ENCODE results near the gene NLRC5.
"Not testable (repeated sequence)": the region's sequence is repeated elsewhere in the genome, so short reads cannot be mapped to it uniquely, and the experiment has no call there.

NLRC5 gene

GRCh38 chr16:56985288-56985961 is 3.9 kb upstream of the NLRC5 start:
- H3K9ac ChIP-seq (ENCODE audit: low read length in 2 of 2), result no peak overlapping the region
- H3K27ac ChIP-seq (ENCODE audit: low read length), result no peak overlapping the region
- no peak overlapping the region for H3K4me3 ChIP-seq (ENCODE audit: low read length in 2 of 2)
- H3K36me3 ChIP-seq (ENCODE audit: control insufficient read depth in 2 of 2, insufficient read depth in 2 of 2, low read length in 2 of 2), result no peaks in the 10 kb centered on the region
- H3K27me3 ChIP-seq (ENCODE audit: control insufficient read depth in 1 of 2, insufficient read depth in 2 of 2, low read length in 2 of 2), result no peaks in the 10 kb centered on the region
- H3K9me3 ChIP-seq (ENCODE audit: control insufficient read depth in 2 of 2, low read length in 2 of 2), result no peaks in the 10 kb centered on the region
- H3K4me1 ChIP-seq (ENCODE audit: control insufficient read depth, insufficient read depth, low read length), result peaks cover 22% of the 10 kb centered on the region

DNA sequence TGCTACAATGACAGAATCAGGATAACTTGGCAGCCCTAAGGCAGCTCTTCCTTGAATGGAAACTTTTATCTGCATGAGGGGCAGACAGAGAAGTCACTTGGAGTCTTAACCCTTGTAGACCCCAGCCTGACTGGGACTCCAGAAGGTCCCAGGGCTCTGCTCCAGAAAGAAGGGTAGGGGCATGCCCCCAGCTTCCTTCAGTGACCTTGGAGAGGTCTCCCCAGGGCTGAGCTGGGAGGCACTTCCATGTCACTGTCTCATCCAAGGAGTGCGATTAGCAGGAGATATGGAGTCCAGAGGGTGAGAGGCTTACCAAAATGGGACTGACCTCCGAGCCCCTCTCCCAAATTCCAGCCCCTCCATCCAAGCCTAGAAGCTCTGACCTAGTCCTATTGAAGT is 3.4 kb upstream of the NLRC5 start:
- no peaks in the 10 kb centered on the region for H3K36me3 ChIP-seq (ENCODE audit: control insufficient read depth in 2 of 2, insufficient read depth in 2 of 2, low read length in 2 of 2)
- H3K27me3 ChIP-seq (ENCODE audit: control insufficient read depth in 1 of 2, insufficient read depth in 2 of 2, low read length in 2 of 2), result no peaks in the 10 kb centered on the region
- H3K4me1 ChIP-seq (ENCODE audit: control insufficient read depth, insufficient read depth, low read length), result peaks cover 26% of the 10 kb centered on the region
- no peak overlapping the region for H3K4me3 ChIP-seq (ENCODE audit: low read length in 2 of 2)
- H3K27ac ChIP-seq (ENCODE audit: low read length), result no peak overlapping the region
- H3K9ac ChIP-seq (ENCODE audit: low read length in 2 of 2), result no peak overlapping the region
- no peaks in the 10 kb centered on the region for H3K9me3 ChIP-seq (ENCODE audit: control insufficient read depth in 2 of 2, low read length in 2 of 2)

GRCh38 chr16:56986361-56986760 is 3.0 kb upstream of the NLRC5 start:
- Histone ChIP-seq H3K27ac (ENCODE audit: low read length) (no peak overlapping the region), H3K9me3 (ENCODE audit: control insufficient read depth in 2 of 2, low read length in 2 of 2) (no peaks in the 10 kb centered on the region), H3K4me3 (ENCODE audit: low read length in 2 of 2) (no peak overlapping the region), H3K9ac (ENCODE audit: low read length in 2 of 2) (no peak overlapping the region), H3K36me3 (ENCODE audit: control insufficient read depth in 2 of 2, insufficient read depth in 2 of 2, low read length in 2 of 2) (no peaks in the 10 kb centered on the region), H3K4me1 (ENCODE audit: control insufficient read depth, insufficient read depth, low read length) (peaks cover 26% of the 10 kb centered on the region), H3K27me3 (ENCODE audit: control insufficient read depth in 1 of 2, insufficient read depth in 2 of 2, low read length in 2 of 2) (no peaks in the 10 kb centered on the region)

DNA sequence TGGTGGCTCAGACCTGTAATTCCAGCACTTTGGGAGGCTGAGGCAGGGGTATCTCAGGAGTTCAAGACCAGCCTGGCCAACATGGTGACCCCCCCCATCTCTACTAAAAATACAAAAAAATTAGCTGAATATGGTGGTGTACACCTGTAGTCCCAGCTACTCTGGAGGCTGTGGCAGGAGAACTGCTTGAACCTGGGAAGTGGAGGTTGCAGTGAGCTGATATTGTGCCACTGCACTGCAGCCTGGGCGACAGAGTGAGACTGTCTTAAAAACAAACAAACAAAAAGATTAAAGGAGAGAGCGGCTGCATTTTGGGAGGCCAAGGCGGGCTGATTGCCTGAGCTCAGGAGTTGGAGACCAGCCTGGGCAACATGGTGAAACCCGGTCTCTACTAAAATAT is 2.4 kb upstream of the NLRC5 start:
- H3K27ac ChIP-seq (ENCODE audit: low read length); H3K36me3 ChIP-seq (ENCODE audit: control insufficient read depth in 2 of 2, insufficient read depth in 2 of 2, low read length in 2 of 2); H3K9me3 ChIP-seq (ENCODE audit: control insufficient read depth in 2 of 2, low read length in 2 of 2); H3K27me3 ChIP-seq (ENCODE audit: control insufficient read depth in 1 of 2, insufficient read depth in 2 of 2, low read length in 2 of 2); H3K4me3 ChIP-seq (ENCODE audit: low read length in 2 of 2); H3K9ac ChIP-seq (ENCODE audit: low read length in 2 of 2): not testable (repeated sequence)
- peaks cover 28% of the 10 kb centered on the region for H3K4me1 ChIP-seq (ENCODE audit: control insufficient read depth, insufficient read depth, low read length)

DNA sequence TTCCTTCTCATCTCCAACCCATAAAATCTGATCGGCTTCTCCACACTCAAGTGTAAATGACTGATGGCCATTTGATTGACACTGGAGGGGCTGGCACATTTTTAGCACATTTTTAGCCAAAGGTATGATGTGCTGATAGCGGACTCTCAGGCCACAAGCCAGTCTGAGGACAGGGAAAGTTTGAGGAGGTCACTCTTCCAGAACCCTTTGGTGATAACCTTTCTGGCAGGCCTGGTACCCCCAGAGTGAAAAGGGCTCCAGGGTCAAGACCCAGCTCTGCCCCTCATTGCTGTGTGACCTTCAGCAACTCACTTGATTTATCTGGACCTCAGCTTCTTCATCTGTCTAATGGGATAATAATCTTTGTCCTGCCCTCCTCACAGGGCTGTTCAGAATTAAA is 1.7 kb upstream of the NLRC5 start:
- no peaks in the 10 kb centered on the region for H3K27me3 ChIP-seq (ENCODE audit: control insufficient read depth in 1 of 2, insufficient read depth in 2 of 2, low read length in 2 of 2)
- no peak overlapping the region for H3K9ac ChIP-seq (ENCODE audit: low read length in 2 of 2)
- H3K36me3 ChIP-seq (ENCODE audit: control insufficient read depth in 2 of 2, insufficient read depth in 2 of 2, low read length in 2 of 2), result no peaks in the 10 kb centered on the region
- H3K9me3 ChIP-seq (ENCODE audit: control insufficient read depth in 2 of 2, low read length in 2 of 2), result no peaks in the 10 kb centered on the region
- no peak overlapping the region for H3K4me3 ChIP-seq (ENCODE audit: low read length in 2 of 2)
- peaks cover 30% of the 10 kb centered on the region for H3K4me1 ChIP-seq (ENCODE audit: control insufficient read depth, insufficient read depth, low read length)
- H3K27ac ChIP-seq (ENCODE audit: low read length), result no peak overlapping the region

DNA sequence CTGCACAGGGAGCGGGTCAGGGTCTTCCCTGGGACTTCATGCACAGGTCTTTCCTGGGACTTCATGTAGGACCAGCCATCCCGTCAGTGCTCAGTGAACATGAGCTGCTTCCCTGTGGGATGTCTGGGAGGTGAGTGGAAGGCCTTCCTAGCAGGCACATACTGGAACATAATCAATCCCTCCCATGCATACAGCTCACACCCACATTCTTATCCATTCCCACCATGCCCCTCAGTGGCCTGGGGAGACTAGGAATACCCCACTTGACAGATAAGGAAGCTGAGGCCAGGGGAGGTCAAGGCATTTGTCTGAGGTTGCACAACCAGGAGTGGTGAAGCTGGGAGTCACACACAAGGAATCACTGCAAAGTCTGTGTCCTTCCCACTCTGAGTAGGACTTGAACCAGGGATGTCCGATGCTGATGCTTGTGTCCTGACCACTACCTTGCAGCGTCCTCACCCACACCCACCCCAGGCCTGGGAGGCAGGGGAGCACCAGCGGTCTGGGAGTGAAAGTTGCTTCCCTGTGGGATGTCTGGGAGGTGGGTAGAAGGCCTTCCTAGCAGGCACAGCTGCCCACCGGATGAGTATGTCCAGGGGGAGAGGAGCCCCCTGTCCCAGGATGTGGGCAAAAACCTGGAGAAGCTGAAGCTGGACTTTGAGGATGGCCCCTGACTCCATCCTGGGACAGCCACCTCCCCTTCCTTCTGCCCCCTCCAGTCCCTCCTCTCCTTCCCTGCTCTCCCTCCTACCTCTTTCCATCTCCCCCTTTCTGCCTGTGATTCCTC is 1.0 kb upstream of the NLRC5 start:
- H3K27ac ChIP-seq (ENCODE audit: low read length), result peak overlapping the region; percentile 76
- peak overlapping the region; percentile 90 to 94 for H3K4me3 ChIP-seq (ENCODE audit: low read length in 2 of 2)
- H3K9ac ChIP-seq (ENCODE audit: low read length in 2 of 2), result peak overlapping the region; percentile 82 to 90
- H3K27me3 ChIP-seq (ENCODE audit: control insufficient read depth in 1 of 2, insufficient read depth in 2 of 2, low read length in 2 of 2), result no peaks in the 10 kb centered on the region
- peaks cover 30% of the 10 kb centered on the region for H3K4me1 ChIP-seq (ENCODE audit: control insufficient read depth, insufficient read depth, low read length)
- H3K36me3 ChIP-seq (ENCODE audit: control insufficient read depth in 2 of 2, insufficient read depth in 2 of 2, low read length in 2 of 2), result no peaks in the 10 kb centered on the region
- no peaks in the 10 kb centered on the region for H3K9me3 ChIP-seq (ENCODE audit: control insufficient read depth in 2 of 2, low read length in 2 of 2)

DNA sequence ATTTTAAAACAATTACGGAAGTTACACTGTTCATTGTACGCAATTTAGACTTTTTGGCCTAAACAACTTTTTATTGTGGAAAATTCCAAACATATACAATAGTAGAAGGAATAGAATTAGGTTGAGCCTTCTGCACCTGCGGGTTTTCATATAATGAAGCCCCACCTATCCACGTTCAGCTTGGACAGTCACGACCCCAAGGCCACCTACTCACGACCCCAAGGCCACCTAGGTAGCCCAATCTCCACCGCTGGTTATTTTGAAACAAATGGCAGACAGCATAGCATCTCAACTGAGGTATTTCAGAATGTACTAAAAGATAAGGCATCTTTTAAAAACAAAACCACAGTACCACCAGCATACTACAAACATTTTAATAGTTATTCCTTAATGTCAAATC is 631 bp downstream of the NLRC5 start:
- Histone ChIP-seq H3K4me1 (ENCODE audit: control insufficient read depth, insufficient read depth, low read length) (peaks cover 30% of the 10 kb centered on the region), H3K27me3 (ENCODE audit: control insufficient read depth in 1 of 2, insufficient read depth in 2 of 2, low read length in 2 of 2) (no peaks in the 10 kb centered on the region), H3K27ac (ENCODE audit: low read length) (peak overlapping the region; percentile 76), H3K9me3 (ENCODE audit: control insufficient read depth in 2 of 2, low read length in 2 of 2) (no peaks in the 10 kb centered on the region), H3K9ac (ENCODE audit: low read length in 2 of 2) (peak overlapping the region; percentile 82 to 90), H3K4me3 (ENCODE audit: low read length in 2 of 2) (peak overlapping the region; percentile 90 to 94), H3K36me3 (ENCODE audit: control insufficient read depth in 2 of 2, insufficient read depth in 2 of 2, low read length in 2 of 2) (no peaks in the 10 kb centered on the region)

GRCh38 chr16:56990407-56991286 is 1.3 kb downstream of the NLRC5 start:
- Histone ChIP-seq H3K9me3 (ENCODE audit: control insufficient read depth in 2 of 2, low read length in 2 of 2) (no peaks in the 10 kb centered on the region), H3K27me3 (ENCODE audit: control insufficient read depth in 1 of 2, insufficient read depth in 2 of 2, low read length in 2 of 2) (no peaks in the 10 kb centered on the region), H3K4me3 (ENCODE audit: low read length in 2 of 2) (peak overlapping the region; percentile 90 to 94), H3K27ac (ENCODE audit: low read length) (no peak overlapping the region), H3K4me1 (ENCODE audit: control insufficient read depth, insufficient read depth, low read length) (peaks cover 30% of the 10 kb centered on the region), H3K36me3 (ENCODE audit: control insufficient read depth in 2 of 2, insufficient read depth in 2 of 2, low read length in 2 of 2) (no peaks in the 10 kb centered on the region), H3K9ac (ENCODE audit: low read length in 2 of 2) (peak overlapping the region; percentile 82 to 90)

DNA sequence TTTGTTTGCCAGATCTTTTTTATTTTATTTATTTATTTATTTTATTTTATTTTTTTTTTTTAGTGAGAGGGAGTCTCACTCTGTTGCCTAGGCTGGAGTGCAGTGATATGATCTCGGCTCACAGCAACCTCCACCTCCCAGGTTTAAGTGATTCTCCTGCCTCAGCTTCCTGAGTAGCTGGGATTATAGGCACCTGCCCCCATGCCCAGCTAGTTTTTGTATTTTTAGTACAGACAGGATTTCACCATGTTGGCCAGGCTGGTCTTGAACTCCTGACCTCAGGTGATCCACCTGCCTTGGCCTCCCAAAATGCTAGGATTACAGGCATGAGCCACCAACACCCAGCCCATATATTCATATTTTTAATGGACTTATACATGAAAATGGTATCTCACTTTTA is 3.1 kb downstream of the NLRC5 start:
- not testable (repeated sequence) for H3K9me3 ChIP-seq (ENCODE audit: control insufficient read depth in 2 of 2, low read length in 2 of 2); H3K27ac ChIP-seq (ENCODE audit: low read length); H3K36me3 ChIP-seq (ENCODE audit: control insufficient read depth in 2 of 2, insufficient read depth in 2 of 2, low read length in 2 of 2); H3K9ac ChIP-seq (ENCODE audit: low read length in 2 of 2); H3K27me3 ChIP-seq (ENCODE audit: control insufficient read depth in 1 of 2, insufficient read depth in 2 of 2, low read length in 2 of 2); H3K4me3 ChIP-seq (ENCODE audit: low read length in 2 of 2)
- peaks cover 28% of the 10 kb centered on the region for H3K4me1 ChIP-seq (ENCODE audit: control insufficient read depth, insufficient read depth, low read length)

- Histone ChIP-seq H3K9ac (ENCODE audit: low read length in 2 of 2) (no peak overlapping the region), H3K4me1 (ENCODE audit: control insufficient read depth, insufficient read depth, low read length) (peaks cover 25% of the 10 kb centered on the region), H3K4me3 (ENCODE audit: low read length in 2 of 2) (no peak overlapping the region), H3K36me3 (ENCODE audit: control insufficient read depth in 2 of 2, insufficient read depth in 2 of 2, low read length in 2 of 2) (no peaks in the 10 kb centered on the region), H3K27me3 (ENCODE audit: control insufficient read depth in 1 of 2, insufficient read depth in 2 of 2, low read length in 2 of 2) (no peaks in the 10 kb centered on the region), H3K27ac (ENCODE audit: low read length) (no peak overlapping the region), H3K9me3 (ENCODE audit: control insufficient read depth in 2 of 2, low read length in 2 of 2) (no peaks in the 10 kb centered on the region)
These were observed 3.8 kb downstream of the NLRC5 start for GRCh38 chr16:56993204-56993603.

All from stomach smooth muscle (tissue), 2 donors.